GM21526 (cell line): ENCODE data around the gene ADAMTS18.
"Not testable (repeated sequence)": the region's sequence is repeated elsewhere in the genome, so short reads cannot be mapped to it uniquely, and the experiment has no call there.

Source experiments
- ATAC-seq: cut with Tn5 transposase; IDR thresholded peaks from one replicate; pipeline ENCODE4 v1.9.1; 2021; ENCODE audit warnings: moderate library complexity; ENCODE audit not compliant: unreplicated experiment, low FRiP score

Gene ADAMTS18

DNA sequence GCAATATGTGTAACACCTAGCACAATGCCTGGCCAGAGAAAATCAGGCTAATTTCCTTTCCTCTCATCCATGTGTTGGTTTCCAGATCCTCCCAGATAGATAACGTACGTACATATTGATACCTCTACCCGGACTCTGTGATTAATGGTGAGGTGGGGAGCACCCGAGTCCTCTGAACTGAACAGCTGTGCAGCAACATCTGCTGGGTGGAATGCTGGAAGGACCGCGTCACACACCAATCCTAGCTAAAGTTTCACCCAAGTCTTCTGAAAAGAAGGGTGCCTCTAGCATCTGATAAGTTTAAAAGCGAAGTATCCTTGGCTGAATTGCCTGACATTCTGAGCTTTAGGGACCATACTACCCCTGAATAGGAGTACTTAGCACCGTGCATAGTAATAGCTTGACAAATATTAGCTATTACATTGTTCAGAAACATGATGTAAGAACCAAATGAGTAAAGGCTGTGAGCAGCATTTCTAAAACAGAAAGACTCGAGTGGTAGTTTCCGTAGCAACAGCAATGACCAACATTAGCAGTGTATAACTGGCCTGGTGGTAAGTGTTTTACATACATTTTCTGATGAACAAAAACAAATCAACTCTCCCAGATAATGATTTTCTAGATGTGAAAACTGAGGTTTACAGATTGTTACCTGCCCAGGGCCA is 144.3 kb downstream of the ADAMTS18 start:
- no peak for ATAC-seq

DNA sequence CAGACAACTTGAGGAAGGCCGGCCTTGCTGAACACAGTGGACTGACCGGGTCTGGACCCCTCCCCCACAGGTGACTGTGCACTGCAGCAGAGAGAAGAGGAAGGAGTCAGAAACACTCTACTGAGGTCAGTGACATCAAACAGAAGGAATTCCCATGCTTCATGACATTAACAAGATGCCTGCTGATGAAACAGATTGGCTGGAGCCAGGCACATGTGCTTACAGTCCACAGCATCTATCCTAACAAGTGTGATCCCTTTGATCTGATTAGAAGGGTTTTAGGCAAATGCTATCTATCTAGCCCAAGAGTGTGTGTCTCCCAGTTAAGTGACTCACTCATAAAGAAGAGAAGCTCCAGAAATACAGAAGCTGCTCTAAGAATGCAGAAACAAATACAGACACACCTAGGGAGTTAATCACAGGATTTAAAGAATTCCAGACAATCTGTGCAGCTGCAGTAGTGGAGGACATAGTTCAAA is 145.5 kb downstream of the ADAMTS18 start:
- no peak for ATAC-seq

DNA sequence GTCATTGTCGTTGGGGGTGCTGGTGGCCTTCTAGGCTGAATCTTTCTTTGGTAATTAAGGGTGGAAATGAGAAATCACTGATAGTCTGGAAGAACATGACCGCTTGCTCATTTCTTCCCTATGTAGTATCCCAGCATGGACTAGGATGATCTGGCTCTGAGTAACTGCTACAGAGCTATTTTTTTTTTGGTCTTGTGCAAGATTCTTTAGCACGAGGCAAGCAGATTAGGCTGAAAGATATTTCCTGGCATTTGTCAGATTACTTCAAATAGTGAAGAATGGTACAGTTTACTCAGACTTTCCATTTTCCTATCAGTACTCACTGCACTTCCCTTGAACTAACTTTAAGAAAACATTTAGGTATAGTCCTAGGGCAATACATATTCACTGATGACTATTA is 146.6 kb downstream of the ADAMTS18 start:
- ATAC-seq = no peak

DNA sequence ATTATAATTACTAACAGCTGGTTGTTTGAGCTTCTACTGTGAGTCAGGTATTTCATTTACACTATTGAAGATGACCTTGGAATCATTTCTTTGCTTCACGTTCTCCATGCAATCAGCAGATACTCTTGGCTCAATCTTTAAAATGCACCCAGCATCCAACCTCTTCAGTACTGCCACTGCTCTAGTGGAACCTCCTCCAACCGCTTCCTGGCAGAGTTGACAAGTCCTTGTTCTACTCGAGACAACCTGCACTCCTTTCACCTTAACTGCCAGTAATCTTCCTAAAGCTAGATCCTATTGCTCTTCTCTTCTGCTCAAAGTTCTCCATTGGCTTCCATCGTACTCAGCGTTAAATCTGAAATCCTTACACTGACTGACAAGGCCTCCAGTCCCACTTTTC is 149.2 kb downstream of the ADAMTS18 start:
- no peak for ATAC-seq

DNA sequence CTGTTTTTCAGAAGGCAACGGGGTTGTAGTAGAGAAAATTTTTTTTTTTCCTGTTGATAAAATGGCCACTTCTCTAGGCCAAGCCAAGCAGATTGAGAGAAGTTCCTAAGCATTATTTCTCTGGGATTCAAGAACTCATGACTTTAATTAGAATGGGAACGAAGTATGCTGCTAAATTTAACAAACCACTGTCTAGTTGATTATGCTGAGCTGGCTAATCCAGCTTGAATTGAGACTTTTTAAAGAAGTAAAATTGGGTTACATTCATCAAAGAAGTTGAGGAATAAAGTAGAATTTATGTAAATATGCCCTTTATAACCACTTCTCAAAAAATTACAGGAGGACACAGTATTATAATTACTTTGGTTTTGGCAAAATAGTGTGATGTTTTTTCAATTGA is 152.5 kb downstream of the ADAMTS18 start:
- no peak for ATAC-seq

DNA sequence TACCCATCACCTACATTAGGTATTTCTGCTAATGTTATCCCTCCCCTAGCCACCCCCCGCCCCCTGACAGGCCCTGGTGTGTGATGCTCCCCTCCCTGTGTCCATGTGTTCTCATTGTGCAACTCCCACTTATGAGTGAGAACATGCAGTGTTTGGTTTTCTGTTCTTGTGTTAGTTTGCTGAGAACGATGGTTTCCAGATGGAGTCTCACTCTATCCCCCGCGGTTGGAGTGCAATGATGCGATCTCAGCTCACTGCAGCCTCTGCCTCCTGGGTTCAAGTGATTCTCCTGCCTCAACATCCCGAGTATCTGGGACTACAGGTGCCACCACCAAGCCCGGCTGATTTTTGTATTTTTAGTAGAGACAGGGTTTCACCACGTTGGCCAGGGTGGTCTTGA is 155.5 kb downstream of the ADAMTS18 start:
- not testable (repeated sequence) for ATAC-seq

DNA sequence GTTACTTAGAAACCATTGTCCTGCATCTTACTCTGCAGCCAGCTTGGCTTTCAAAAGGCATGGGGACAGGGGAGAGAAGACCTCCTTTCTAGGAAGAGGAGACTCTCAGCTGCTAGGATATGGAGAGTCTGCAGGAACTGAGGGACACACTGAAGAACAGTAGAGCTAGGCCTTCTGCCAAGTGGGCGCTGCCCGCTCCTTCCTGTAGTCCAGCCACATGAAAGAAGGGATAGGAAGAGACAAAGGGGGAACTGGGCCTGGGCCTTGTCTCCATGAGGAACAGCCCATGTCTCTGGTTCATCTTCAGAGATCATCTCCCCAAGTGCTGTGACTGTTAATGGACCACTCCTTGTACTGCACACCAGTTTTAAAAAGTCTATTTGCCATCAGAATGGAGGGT is 157.3 kb downstream of the ADAMTS18 start:
- ATAC-seq = no peak

DNA sequence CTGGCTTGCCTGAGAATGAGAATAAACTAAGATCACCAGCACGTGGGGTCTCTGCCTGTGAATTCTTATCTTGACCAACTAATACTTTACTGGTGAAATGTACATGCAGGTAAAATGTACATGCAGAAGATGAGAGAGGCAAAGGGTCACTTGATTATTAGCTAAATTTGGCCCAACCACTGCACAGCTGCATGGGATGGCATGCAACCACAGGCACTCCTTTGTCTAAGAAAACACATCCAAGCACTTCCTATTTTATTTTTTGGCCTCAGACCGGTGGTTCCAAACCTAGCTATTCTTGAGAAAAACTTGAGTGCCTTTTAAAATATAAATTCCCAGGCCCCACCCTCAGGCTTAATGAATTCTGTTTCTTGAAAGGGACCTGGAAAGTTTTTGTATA is 157.7 kb downstream of the ADAMTS18 start:
- no peak for ATAC-seq

DNA sequence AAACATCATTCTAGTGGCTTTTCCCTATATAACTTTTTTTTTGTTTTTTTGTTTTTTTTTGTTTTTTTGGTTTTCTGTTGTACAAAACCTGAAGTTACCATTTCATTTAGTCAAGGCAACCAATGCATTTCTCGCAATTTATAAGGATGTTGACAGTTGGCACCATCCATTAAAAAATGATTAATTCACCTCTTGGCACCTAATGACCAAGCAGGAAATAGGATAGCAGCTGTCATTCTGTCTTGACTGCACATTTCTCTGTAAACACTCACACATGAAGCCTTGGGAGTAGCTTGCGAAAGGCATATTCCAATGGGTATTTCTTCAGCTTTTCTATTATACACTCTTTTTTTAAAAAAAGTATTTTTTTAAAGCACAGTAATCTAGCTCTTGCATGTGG is 158.2 kb downstream of the ADAMTS18 start:
- ATAC-seq = no peak

DNA sequence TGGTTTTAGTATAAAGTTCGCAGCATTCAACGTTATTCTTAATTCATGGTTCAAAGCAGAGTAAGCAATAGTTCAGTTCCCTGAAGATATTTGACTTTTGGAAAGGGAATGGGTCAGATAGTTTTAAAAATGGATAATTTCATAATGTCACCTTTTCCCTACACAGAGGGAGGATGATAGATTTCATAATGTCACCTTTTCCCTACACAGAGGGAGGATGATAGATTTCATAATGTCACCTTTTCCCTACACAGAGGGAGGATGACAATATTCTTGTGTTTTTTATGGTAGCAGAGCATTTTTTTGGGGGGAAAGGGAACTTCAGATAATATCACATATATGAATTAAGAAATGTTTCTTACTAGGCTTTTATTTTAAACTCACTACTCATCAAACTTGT is 159.5 kb downstream of the ADAMTS18 start:
- ATAC-seq = not testable (repeated sequence)

DNA sequence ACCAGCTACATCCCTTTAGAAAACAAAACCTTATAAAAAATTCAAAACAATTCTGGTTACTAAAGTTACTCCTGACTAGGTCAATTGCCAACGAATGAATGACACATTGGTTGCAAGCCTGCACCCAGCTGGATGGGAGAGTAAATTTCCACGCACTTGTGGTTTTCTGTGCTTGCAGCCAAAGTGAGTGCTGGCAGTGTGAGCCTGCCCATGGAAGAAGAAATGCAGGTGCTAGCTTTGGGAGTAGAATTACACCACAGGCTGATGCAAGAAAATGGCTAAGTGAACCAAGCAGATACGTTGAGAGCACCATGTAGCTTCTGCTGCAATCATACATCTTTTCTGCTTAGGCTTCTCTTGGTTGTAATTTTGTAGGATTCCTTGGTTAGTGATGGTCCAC is 161.0 kb downstream of the ADAMTS18 start:
- no peak for ATAC-seq

DNA sequence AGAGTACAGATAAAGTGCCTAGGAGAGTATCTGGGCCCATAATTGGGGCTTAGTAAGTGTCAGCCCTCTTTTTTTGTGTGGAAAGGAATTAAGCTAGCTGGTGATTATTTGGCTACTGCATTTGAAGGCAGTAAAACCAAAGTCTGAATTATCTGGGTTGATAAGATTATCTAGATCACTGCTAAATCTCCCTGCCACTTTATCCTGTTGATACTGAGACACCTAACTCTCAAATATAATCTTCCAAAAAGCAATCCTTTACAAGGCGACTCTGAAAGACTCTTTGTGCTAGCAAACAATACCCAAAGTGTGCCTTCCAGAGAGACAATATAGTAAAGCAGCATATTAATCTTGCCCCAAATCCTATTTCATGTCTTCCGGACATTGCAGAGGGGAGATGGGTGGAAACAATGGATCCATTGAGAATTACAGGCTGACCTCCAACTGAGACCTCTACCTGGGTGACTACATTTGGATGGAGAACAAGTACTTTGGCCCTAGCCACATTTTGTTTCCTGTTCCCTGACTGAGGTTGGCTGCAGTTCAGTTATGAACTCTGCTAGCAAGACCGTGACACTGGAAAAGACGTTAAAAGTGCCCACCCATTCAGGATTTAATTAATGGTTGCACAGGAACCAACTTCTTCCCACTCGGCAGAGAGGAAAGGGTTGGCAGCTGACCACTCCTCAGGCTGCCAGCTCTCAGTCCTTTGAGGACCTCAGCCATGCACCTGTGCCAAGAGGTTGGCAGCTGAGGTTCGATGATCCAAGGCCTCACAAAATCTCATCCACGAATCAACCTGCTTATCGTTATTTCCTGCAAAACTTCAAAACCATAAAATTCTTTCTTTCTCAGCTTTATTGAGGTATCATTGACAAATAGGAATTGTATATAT is 163.1 kb downstream of the ADAMTS18 start:
- no peak for ATAC-seq

DNA sequence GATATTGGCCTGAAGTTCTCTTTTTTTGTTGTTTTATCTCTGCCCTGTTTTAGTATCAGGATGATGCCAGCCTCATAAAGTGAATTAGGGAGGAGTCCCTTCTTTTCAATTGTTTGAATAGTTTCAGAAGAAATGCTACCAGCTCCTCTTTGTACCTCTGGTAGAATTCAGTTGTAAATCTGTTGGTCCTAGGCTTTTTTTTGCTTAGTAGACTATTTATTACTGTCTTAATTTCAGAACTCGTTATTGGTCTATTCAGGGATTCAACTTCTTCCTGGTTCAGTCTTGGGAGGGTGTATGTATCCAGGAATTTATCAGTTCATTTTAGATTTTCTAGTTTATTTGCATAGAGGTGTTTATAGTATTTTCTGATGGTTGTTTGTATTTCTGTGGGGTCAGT is 168.6 kb downstream of the ADAMTS18 start:
- ATAC-seq = not testable (repeated sequence)

DNA sequence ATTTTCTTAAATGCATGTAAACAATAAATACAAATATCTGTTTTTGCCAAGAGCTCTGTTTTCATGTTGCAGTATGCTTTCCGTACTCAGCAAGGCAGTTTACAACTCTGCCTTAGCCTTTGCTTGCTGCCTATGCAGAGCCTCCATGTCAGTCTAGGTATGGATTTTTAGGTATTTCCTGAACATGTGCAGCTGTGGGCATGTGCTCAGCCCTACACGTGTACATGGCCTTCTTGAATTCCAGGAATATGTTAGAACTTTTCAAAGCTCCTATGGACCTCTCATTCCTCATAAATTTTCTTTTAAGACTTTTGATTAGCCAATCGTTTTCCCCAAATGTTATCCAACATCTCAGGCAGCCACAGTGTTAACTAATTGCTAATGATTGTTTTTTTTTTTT is 171.9 kb downstream of the ADAMTS18 start:
- ATAC-seq = no peak

DNA sequence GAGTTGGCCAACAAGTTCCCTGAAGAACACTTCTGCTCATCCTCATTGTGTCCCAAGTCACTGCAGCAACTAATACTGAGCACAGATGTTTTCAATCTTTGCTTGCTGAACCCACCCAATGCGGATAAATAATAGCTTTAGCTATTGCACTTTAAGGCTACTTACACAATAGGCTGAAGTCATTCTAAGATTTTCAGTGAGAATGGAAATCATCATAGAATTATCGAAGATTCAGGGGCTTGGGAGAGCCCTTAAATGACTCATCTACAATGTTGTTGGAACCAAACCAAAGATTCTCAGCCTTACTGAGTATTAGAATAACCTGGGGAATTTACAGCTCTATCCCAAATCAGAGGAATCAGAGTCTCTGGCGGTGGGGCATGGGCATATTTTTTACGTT is 184.4 kb downstream of the ADAMTS18 start:
- no peak for ATAC-seq

DNA sequence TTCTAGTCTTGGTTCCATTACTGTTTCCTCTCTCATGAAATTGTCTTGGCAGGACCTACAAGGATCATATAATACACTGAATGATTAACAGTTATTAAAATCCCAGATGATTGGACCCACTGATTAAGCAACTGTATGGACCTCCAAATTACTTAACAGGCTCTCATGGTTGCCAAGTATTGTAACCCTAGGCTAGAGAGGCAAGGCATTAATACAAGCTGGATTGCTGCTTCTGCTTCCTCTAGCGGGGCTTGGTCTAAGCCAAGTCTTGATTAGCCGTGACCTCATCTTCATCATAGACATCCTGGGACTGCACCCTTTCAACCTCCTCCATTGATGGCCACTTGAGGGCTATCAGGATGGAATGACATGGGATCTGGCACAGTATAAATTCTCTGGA is 188.7 kb downstream of the ADAMTS18 start:
- no peak for ATAC-seq

DNA sequence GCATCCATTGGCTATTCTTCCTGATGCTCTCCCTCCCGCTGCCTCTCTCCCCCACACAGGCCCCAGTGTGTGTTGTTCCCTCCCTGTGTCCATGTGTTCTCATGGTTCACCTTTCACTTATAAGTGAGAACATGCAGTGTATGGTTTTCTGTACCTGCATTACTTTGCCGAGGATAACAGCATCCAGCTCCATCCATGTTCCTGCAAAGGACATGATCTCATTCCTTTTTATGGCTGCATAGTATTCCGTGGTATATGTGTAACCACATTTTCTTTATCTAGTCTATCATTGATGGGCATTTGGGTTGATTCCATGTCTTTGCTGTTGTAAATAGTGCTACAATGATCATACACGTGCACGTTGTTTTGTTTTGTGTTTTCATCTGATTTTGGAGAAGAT is 192.4 kb downstream of the ADAMTS18 start:
- ATAC-seq = not testable (repeated sequence)

DNA sequence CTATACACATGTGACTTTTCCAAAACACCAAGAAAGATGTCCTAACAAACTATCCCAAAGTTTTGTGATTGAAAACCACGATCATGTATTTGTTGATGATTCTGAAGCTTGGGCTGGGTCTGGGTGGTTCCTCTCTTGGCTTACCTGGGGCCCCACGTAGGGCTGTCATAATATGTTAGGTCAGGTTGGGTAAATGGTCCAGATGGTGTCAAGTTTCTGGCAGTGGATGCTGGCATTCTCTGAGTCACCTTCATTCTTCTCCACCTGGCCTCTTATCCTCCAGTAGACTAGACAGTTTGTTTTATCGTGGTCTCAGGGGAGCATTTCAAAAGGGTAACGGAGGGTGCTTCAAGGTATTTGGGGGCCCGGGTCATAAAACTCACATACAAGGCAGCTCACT is 196.2 kb downstream of the ADAMTS18 start:
- ATAC-seq = no peak

DNA sequence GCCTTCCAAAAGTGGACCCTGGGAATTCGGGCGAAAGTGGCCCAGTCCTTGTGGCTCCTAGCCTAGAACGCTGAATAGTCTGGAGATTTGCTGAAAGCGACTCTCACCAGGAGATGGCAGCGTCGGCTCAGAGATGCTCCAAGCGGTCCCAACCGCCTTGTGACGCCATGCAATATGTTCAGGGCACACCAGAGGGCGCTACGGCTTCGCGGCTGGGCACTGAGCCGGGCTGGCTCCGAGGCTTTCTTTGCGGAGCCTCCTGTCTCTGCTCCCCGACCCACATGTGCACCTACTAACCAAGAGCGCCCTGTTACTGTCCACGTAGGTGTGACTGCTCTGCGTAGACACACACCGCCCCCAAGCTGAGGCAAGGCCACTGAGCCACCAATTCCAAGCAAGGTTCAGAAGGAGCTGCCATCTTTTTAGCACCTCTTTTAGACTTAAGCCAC is 198.7 kb downstream of the ADAMTS18 start:
- ATAC-seq = peak; percentile 99

DNA sequence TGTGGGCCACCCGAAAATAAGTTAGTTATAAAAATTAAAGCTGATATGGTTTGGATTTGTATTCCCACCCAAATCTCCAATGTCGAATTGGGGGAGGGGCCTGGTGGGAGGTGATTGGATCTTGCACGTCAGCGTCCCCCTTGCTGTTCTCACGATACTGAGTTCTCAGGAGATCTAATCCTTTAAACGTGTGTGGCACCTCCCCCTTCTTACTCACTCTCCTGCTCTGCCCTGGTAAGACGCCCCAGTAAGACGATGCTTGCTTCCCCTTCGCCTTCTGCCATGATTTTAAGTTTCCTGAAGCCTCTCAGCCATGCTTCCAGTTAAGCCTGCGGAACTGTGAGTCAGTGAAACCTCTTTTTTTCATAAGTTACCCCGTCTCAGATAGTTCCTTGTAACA is 200.2 kb downstream of the ADAMTS18 start:
- no peak for ATAC-seq

DNA sequence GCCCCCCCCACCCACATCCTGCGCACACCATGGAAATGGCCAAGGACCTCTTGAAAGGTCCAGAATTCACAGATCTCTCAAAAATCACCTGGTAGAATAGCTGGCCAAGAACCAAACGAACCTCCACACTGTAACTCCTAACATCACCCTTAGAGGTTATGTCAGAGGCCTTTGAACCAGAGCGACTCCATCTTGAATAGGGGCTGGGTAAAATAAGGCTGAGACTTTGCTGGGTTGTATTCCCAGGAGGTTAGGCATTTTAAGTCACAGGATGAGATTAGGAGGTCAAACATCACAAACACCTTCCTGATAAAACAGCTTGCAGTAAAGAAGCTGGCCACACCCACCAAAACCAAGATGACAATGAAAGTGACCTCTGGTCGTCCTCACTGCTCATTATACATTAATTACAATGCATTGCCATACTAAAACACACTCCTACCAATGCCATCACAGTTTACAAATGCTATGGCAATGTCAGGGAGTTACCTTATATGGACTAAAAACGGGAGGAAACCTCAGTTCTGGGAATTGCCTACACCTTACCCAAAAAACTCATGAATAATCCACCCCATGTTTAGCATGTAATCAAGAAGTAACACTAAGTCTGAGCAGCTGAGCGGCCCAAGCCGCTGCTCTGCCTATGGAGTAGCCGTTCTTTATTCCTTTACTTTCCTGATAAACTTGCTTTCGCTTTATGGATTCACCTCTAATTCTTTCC is 200.9 kb downstream of the ADAMTS18 start:
- no peak for ATAC-seq
